Stimulated activated naive CD8-positive, alpha-beta T cell treated with anti-CD3 and anti-CD28 coated beads, Interleukin-15, amount 100 ng/mL, for 72 hours (primary cell): ENCODE measurements around the gene KNTC1.
"Not testable (repeated sequence)": the region's sequence is repeated elsewhere in the genome, so short reads cannot be mapped to it uniquely, and the experiment has no call there.

Source experiments
- ATAC-seq: fragments of 150-1000 bp; cut with Tn5 transposase; 2 replicates; pipeline ENCODE4 v1.10.0; 2021; ENCODE audit warnings: mild to moderate bottlenecking, moderate library complexity
- DNase-seq, 2 donors: peaks; one replicate each; pipeline ENCODE4 v3.0.0; 2021 to 2022
- H3K27ac Mint-ChIP-seq, 2 donors: one replicate each; pipeline ENCODE4 v1.8.0; 2022; ENCODE audit warnings: mild to moderate bottlenecking in 2 of 2, mixed read lengths in 2 of 2, moderate library complexity in 2 of 2
- H3K27me3 Mint-ChIP-seq: one replicate; pipeline ENCODE4 v1.8.0; 2022; ENCODE audit warnings: mixed read lengths
- H3K4me1 Mint-ChIP-seq: one replicate; pipeline ENCODE4 v1.8.0; 2022; ENCODE audit warnings: mild to moderate bottlenecking, mixed read lengths
- H3K4me3 Mint-ChIP-seq, 2 donors: one replicate each; pipeline ENCODE4 v1.8.0; 2022; ENCODE audit warnings: mild to moderate bottlenecking in 2 of 2, mixed read lengths in 2 of 2, moderate library complexity in 1 of 2
- H3K9me3 Mint-ChIP-seq, 2 donors: one replicate each; pipeline ENCODE4 v1.8.0; 2022; ENCODE audit warnings: mixed read lengths in 2 of 2

The KNTC1 gene

GRCh38 chr12:122571821-122572220, 44.8 kb downstream of the KNTC1 start:
- ATAC-seq (no peak), DNase-seq (no peak)

GRCh38 chr12:122583294-122583693, 56.2 kb downstream of the KNTC1 start:
- H3K4me1 Mint-ChIP-seq, H3K27ac Mint-ChIP-seq, H3K27me3 Mint-ChIP-seq, ATAC-seq, H3K4me3 Mint-ChIP-seq, DNase-seq, H3K9me3 Mint-ChIP-seq: not testable (repeated sequence)

More at GRCh38 chr12:122571821-122572220, 44.8 kb downstream of the KNTC1 start:
- Mint-ChIP-seq H3K27ac (no peak overlapping the region), H3K4me1 (no peaks in the 10 kb centered on the region), H3K9me3 (no peaks in the 10 kb centered on the region), H3K27me3 (no peaks in the 10 kb centered on the region), H3K4me3 (no peak overlapping the region)

- DNase-seq (no peak), ATAC-seq (no peak)
- no peaks in the 10 kb centered on the region for H3K4me1 Mint-ChIP-seq
- H3K9me3 Mint-ChIP-seq = no peaks in the 10 kb centered on the region
- no peaks in the 10 kb centered on the region for H3K27me3 Mint-ChIP-seq
- no peak overlapping the region for H3K4me3 Mint-ChIP-seq
- H3K27ac Mint-ChIP-seq = no peak overlapping the region
Measured at GRCh38 chr12:122584177-122584863, 57.3 kb downstream of the KNTC1 start.

- ATAC-seq = no peak
- no peaks in the 10 kb centered on the region for H3K9me3 Mint-ChIP-seq
- no peaks in the 10 kb centered on the region for H3K27me3 Mint-ChIP-seq
Measured at GRCh38 chr12:122590990-122591389, 63.9 kb downstream of the KNTC1 start.

GRCh38 chr12:122591966-122592365, 64.9 kb downstream of the KNTC1 start:
- not testable (repeated sequence) for H3K27ac Mint-ChIP-seq, ATAC-seq, H3K4me3 Mint-ChIP-seq, DNase-seq, H3K4me1 Mint-ChIP-seq, H3K9me3 Mint-ChIP-seq, H3K27me3 Mint-ChIP-seq

More at GRCh38 chr12:122590990-122591389, 63.9 kb downstream of the KNTC1 start:
- no peak for DNase-seq
- Mint-ChIP-seq H3K27ac (no peak overlapping the region), H3K4me3 (no peak overlapping the region), H3K4me1 (no peaks in the 10 kb centered on the region)

GRCh38 chr12:122592543-122592942, 65.5 kb downstream of the KNTC1 start:
- H3K4me1 Mint-ChIP-seq, DNase-seq, H3K4me3 Mint-ChIP-seq, H3K27me3 Mint-ChIP-seq, H3K9me3 Mint-ChIP-seq, ATAC-seq: not testable (repeated sequence)
- peak overlapping the region in 1 of 2 donors; percentile 48 for H3K27ac Mint-ChIP-seq

- Mint-ChIP-seq H3K4me3 (no peak overlapping the region), H3K27me3 (no peaks in the 10 kb centered on the region), H3K4me1 (no peaks in the 10 kb centered on the region), H3K9me3 (no peaks in the 10 kb centered on the region), H3K27ac (no peak overlapping the region)
- no peak for DNase-seq
- ATAC-seq = peak; percentile 37
Measured at GRCh38 chr12:122593910-122594309, 66.9 kb downstream of the KNTC1 start.

- no peak for DNase-seq
- no peaks in the 10 kb centered on the region for H3K27me3 Mint-ChIP-seq
- H3K4me3 Mint-ChIP-seq = no peak overlapping the region
- peak overlapping the region in 1 of 2 donors; percentile 49 for H3K27ac Mint-ChIP-seq
- ATAC-seq = no peak
- no peaks in the 10 kb centered on the region for H3K4me1 Mint-ChIP-seq
- H3K9me3 Mint-ChIP-seq = no peaks in the 10 kb centered on the region
Measured at GRCh38 chr12:122596838-122597237, 69.8 kb downstream of the KNTC1 start.

GRCh38 chr12:122602456-122602855, 75.4 kb downstream of the KNTC1 start:
- H3K9me3 Mint-ChIP-seq = no peaks in the 10 kb centered on the region
- no peak overlapping the region for H3K27ac Mint-ChIP-seq
- ATAC-seq (no peak), DNase-seq (no peak)
- no peaks in the 10 kb centered on the region for H3K27me3 Mint-ChIP-seq
- H3K4me1 Mint-ChIP-seq = no peaks in the 10 kb centered on the region
- H3K4me3 Mint-ChIP-seq = no peak overlapping the region

- Mint-ChIP-seq H3K9me3 (no peaks in the 10 kb centered on the region), H3K27ac (no peak overlapping the region), H3K4me3 (no peak overlapping the region), H3K4me1 (no peaks in the 10 kb centered on the region), H3K27me3 (no peaks in the 10 kb centered on the region)
- no peak for DNase-seq
- ATAC-seq = no peak
Measured at GRCh38 chr12:122604993-122605392, 77.9 kb downstream of the KNTC1 start.

- no peaks in the 10 kb centered on the region for H3K27me3 Mint-ChIP-seq
- H3K4me1 Mint-ChIP-seq = no peaks in the 10 kb centered on the region
- ATAC-seq = no peak
Measured at GRCh38 chr12:122609732-122610131, 82.7 kb downstream of the KNTC1 start.

GRCh38 chr12:122610207-122610606, 83.2 kb downstream of the KNTC1 start:
- DNase-seq (no peak), ATAC-seq (no peak)
- Mint-ChIP-seq H3K27ac (no peak overlapping the region), H3K4me1 (no peaks in the 10 kb centered on the region), H3K27me3 (no peaks in the 10 kb centered on the region), H3K4me3 (no peak overlapping the region), H3K9me3 (no peaks in the 10 kb centered on the region)

More at GRCh38 chr12:122609732-122610131, 82.7 kb downstream of the KNTC1 start:
- no peak for DNase-seq
- Mint-ChIP-seq H3K4me3 (no peak overlapping the region), H3K9me3 (no peaks in the 10 kb centered on the region), H3K27ac (no peak overlapping the region)

GRCh38 chr12:122610911-122611310, 83.9 kb downstream of the KNTC1 start:
- Mint-ChIP-seq H3K9me3 (no peaks in the 10 kb centered on the region), H3K27me3 (no peaks in the 10 kb centered on the region), H3K4me3 (no peak overlapping the region), H3K4me1 (no peaks in the 10 kb centered on the region), H3K27ac (no peak overlapping the region)
- no peak for ATAC-seq
- no peak for DNase-seq

- DNase-seq = no peak
- H3K4me1 Mint-ChIP-seq = no peaks in the 10 kb centered on the region
- H3K4me3 Mint-ChIP-seq = no peak overlapping the region
- H3K27me3 Mint-ChIP-seq = no peaks in the 10 kb centered on the region
- no peak overlapping the region for H3K27ac Mint-ChIP-seq
- no peaks in the 10 kb centered on the region for H3K9me3 Mint-ChIP-seq
- ATAC-seq = no peak
Measured at GRCh38 chr12:122614839-122615238, 87.8 kb downstream of the KNTC1 start.

- DNase-seq (no peak), ATAC-seq (no peak)
- H3K9me3 Mint-ChIP-seq = no peaks in the 10 kb centered on the region
- H3K4me3 Mint-ChIP-seq = no peak overlapping the region
- no peak overlapping the region for H3K27ac Mint-ChIP-seq
- H3K4me1 Mint-ChIP-seq = no peaks in the 10 kb centered on the region
- no peaks in the 10 kb centered on the region for H3K27me3 Mint-ChIP-seq
Measured at GRCh38 chr12:122615780-122616179, 88.7 kb downstream of the KNTC1 start.

GRCh38 chr12:122635471-122635870, 108.4 kb downstream of the KNTC1 start:
- peak overlapping the region in 1 of 2 donors; percentile 14 for H3K27ac Mint-ChIP-seq
- no peaks in the 10 kb centered on the region for H3K27me3 Mint-ChIP-seq
- H3K4me1 Mint-ChIP-seq = no peaks in the 10 kb centered on the region
- no peak for DNase-seq
- no peak overlapping the region for H3K4me3 Mint-ChIP-seq
- no peaks in the 10 kb centered on the region for H3K9me3 Mint-ChIP-seq
- no peak for ATAC-seq
